Stimulated activated CD8-positive, alpha-beta memory T cell treated with anti-CD3 and anti-CD28 coated beads, Interleukin-12 subunit alpha, Interleukin-12 subunit beta, amount 100 ng/mL, for 4 hours (primary cell): ENCODE results near the gene SPATA24.
"Not testable (repeated sequence)": the region's sequence is repeated elsewhere in the genome, so short reads cannot be mapped to it uniquely, and the experiment has no call there.

Experiments
- DNase-seq: peaks from one replicate; pipeline ENCODE4 v3.0.0-alpha.2; 2020; ENCODE audit warnings: low read depth

The SPATA24 gene

GRCh38 chr5:139382807-139383206, 21.1 kb downstream of the SPATA24 start:
- DNase-seq: no peak

- no peak for DNase-seq
Measured at GRCh38 chr5:139381837-139382761, 21.8 kb downstream of the SPATA24 start.

GRCh38 chr5:139379626-139380449, 24.1 kb downstream of the SPATA24 start:
- DNase-seq: no peak

GRCh38 chr5:139378941-139379361, 24.9 kb downstream of the SPATA24 start:
- DNase-seq: no peak

GRCh38 chr5:139378101-139378825, 25.6 kb downstream of the SPATA24 start:
- DNase-seq: no peak

- DNase-seq: no peak
Measured at GRCh38 chr5:139377226-139377625, 26.7 kb downstream of the SPATA24 start.

GRCh38 chr5:139376364-139376763, 27.5 kb downstream of the SPATA24 start:
- no peak for DNase-seq

GRCh38 chr5:139374909-139375308, 29.0 kb downstream of the SPATA24 start:
- no peak for DNase-seq

GRCh38 chr5:139371482-139372435, 32.1 kb downstream of the SPATA24 start:
- DNase-seq: no peak

- DNase-seq: no peak
Measured at GRCh38 chr5:139369181-139369580, 34.7 kb downstream of the SPATA24 start.

- no peak for DNase-seq
Measured at GRCh38 chr5:139368613-139369012, 35.3 kb downstream of the SPATA24 start.

GRCh38 chr5:139364466-139364865, 39.4 kb downstream of the SPATA24 start:
- no peak for DNase-seq

- DNase-seq: no peak
Measured at GRCh38 chr5:139363937-139364336, 40.0 kb downstream of the SPATA24 start.

- no peak for DNase-seq
Measured at GRCh38 chr5:139361835-139362429, 42.0 kb downstream of the SPATA24 start.

- no peak for DNase-seq
Measured at GRCh38 chr5:139360384-139360783, 43.5 kb downstream of the SPATA24 start.

GRCh38 chr5:139358064-139358463, 45.8 kb downstream of the SPATA24 start:
- no peak for DNase-seq

GRCh38 chr5:139355900-139356299, 48.0 kb downstream of the SPATA24 start:
- DNase-seq: not testable (repeated sequence)

GRCh38 chr5:139354186-139354585, 49.7 kb downstream of the SPATA24 start:
- DNase-seq: no peak

- DNase-seq: not testable (repeated sequence)
Measured at GRCh38 chr5:139347863-139348262, 56.0 kb downstream of the SPATA24 start.
